Caco-2 (cell line): Measurements from ENCODE around the gene DYRK1A. TPM values are rescaled to one million over a fixed set of nuclear protein-coding genes. Genes with fewer than 3 reads are reported as not detected.
A peak's percentile ranks its signal among the peaks of the same experiment; 100 is the strongest.

Experiments used
- BruUV-seq: library from RNA; stranded (reverse); fragments of 400-500 nt; replicated peaks from 2 replicates; lab custom pipeline; 2021; lab: Mats Ljungman, UMichigan
- CTCF ChIA-PET: fragments of 300-600 bp; sonication (Branson Sonifier 250); formaldehyde crosslinking; loops from one replicate; lab custom pipeline; 2022; ENCODE audit warnings: antibody characterized with exemption; lab: Charles Lee
- POLR2A ChIA-PET: fragments of 300-600 bp; sonication (Branson Sonifier 250); formaldehyde crosslinking; loops from one replicate; lab custom pipeline; 2022; ENCODE audit warnings: antibody characterized with exemption; lab: Charles Lee
- DNase-seq, 2 experiments: peaks; one replicate each; pipeline versions ENCODE4 v3.0.0 to v3.0.0-alpha.2; 2020 to 2022
- H3K27me3 ChIP-seq: replicated peaks from 2 replicates; pipeline ENCODE4 v1.6.0; 2011; ENCODE audit warnings: low read length; ENCODE audit not compliant: control insufficient read depth, insufficient read depth
- H3K36me3 ChIP-seq: 2 replicates; pipeline ENCODE4 v1.5.1; 2011; ENCODE audit warnings: low read length; ENCODE audit not compliant: control insufficient read depth, insufficient read depth
- H3K4me1 ChIP-seq: fragments of 250-450 bp; sonication (Bioruptor Pico); 2 replicates; pipeline ENCODE4 v1.5.1; 2020; ENCODE audit warnings: mild to moderate bottlenecking
- H3K4me3 ChIP-seq: 2 replicates; pipeline ENCODE4 v1.5.1; 2011; ENCODE audit warnings: low read depth, mild to moderate bottlenecking, control low read depth, low read length
- H3K9me3 ChIP-seq: fragments of 250-450 bp; sonication (Bioruptor Pico); 2 replicates; pipeline ENCODE4 v1.5.1; 2020; ENCODE audit warnings: mild to moderate bottlenecking, moderate library complexity
- H3K27ac Mint-ChIP-seq: one replicate; pipeline ENCODE4 v1.8.0; 2022; ENCODE audit warnings: mixed read lengths; ENCODE audit not compliant: unreplicated experiment
- H3K27me3 Mint-ChIP-seq: one replicate; pipeline ENCODE4 v1.8.0; 2022; ENCODE audit warnings: mixed read lengths; ENCODE audit not compliant: insufficient read depth, unreplicated experiment
- H3K36me3 Mint-ChIP-seq: one replicate; pipeline ENCODE4 v1.8.0; 2022; ENCODE audit warnings: mild to moderate bottlenecking, mixed read lengths; ENCODE audit not compliant: insufficient read depth, unreplicated experiment
- H3K4me1 Mint-ChIP-seq: one replicate; pipeline ENCODE4 v1.8.0; 2022; ENCODE audit warnings: low read depth, mixed read lengths; ENCODE audit not compliant: unreplicated experiment
- H3K4me3 Mint-ChIP-seq: one replicate; pipeline ENCODE4 v1.8.0; 2022; ENCODE audit warnings: mild to moderate bottlenecking, moderate library complexity, mixed read lengths; ENCODE audit not compliant: unreplicated experiment
- H3K9me3 Mint-ChIP-seq: one replicate; pipeline ENCODE4 v1.8.0; 2022; ENCODE audit warnings: mixed read lengths; ENCODE audit not compliant: unreplicated experiment
- CTCF ChIP-seq, 2 experiments: fragments of 200-600 bp in 1 of 2; IDR thresholded peaks; 1 replicate in 1 of 2; 2 replicates in 1 of 2; pipeline versions ENCODE4 v1.5.1 to v1.8.0; 2011 to 2022; ENCODE audit warnings: antibody characterized with exemption in 1 of 2, control low read depth in 1 of 2, inconsistent platforms in 1 of 2, low read depth in 1 of 2, low read length in 1 of 2, mild to moderate bottlenecking in 1 of 2, moderate library complexity in 1 of 2; ENCODE audit not compliant: insufficient read depth in 1 of 2, severe bottlenecking in 1 of 2, unreplicated experiment in 1 of 2
- intact Hi-C: fragments of 100-400 bp; cut with micrococcal nuclease; formaldehyde crosslinking; loops from one replicate; pipeline ENCODE4 v1.10.0; 2022; ENCODE audit not compliant: unreplicated experiment
- total RNA-seq: library from RNA; stranded (reverse); gene quantifications from 2 replicates; pipeline ENCODE4 v1.2.3, GENCODE V29; 2022

DYRK1A gene
- total RNA-seq, 1 experiment from 2014 or later, result 50.9 TPM

- Mint-ChIP-seq H3K27me3 (no peaks in the 10 kb centered on the region), H3K36me3 (peaks cover 11% of the 10 kb centered on the region), H3K4me3 (no peak overlapping the region), H3K27ac (no peak overlapping the region), H3K4me1 (peaks cover 43% of the 10 kb centered on the region), H3K9me3 (no peaks in the 10 kb centered on the region)
- ChIA-PET CTCF (no interaction called here), POLR2A (no interaction called here)
- DNase-seq, result no peak
- H3K4me3 ChIP-seq, result no peak overlapping the region
- TF ChIP-seq CTCF (IDR thresholded peaks at IDR 0.05; ENCODE audit: insufficient read depth in 1 of 2, low read depth in 1 of 2, low read length in 1 of 2, severe bottlenecking in 1 of 2, unreplicated experiment in 1 of 2), result no peak
- H3K36me3 ChIP-seq, result no peaks in the 10 kb centered on the region; the same call in 1 of the 2 replicates
- no peaks in the 10 kb centered on the region for H3K9me3 ChIP-seq
- intact Hi-C loops, result loop anchor here (5.0 kb wide), 1 partner anchor 92 kb away; the partner anchor contains the start of gene DYRK1A
- BruUV-seq, result no TSS peak
- H3K4me1 ChIP-seq, result peaks cover 46% of the 10 kb centered on the region
- H3K27me3 ChIP-seq, result no peaks in the 10 kb centered on the region
Observed at GRCh38 chr21:37459575-37459974, 93.0 kb downstream of the DYRK1A start.

DNA sequence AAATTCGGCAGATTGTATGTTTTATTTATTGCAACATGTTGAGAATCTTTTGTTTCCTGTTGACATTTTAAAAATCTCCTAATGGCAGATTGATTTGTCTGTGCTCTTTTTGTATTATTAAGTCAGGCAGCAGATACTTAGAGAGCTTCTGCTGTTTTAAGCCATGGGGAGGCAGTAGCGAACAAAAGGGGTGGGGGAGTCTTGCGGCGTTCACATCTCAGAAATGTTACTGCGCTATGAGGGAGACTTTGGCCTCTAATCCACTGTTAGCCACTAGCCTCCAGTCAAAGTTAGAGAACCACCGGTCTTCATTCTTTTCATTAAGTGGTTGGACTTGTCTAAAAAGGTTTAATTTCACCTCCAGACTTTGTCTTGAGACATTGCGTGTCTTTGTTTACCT, 93.6 kb downstream of the DYRK1A start:
- intact Hi-C loops, result no loop called here
- peaks cover 37% of the 10 kb centered on the region for H3K4me1 Mint-ChIP-seq

DNA sequence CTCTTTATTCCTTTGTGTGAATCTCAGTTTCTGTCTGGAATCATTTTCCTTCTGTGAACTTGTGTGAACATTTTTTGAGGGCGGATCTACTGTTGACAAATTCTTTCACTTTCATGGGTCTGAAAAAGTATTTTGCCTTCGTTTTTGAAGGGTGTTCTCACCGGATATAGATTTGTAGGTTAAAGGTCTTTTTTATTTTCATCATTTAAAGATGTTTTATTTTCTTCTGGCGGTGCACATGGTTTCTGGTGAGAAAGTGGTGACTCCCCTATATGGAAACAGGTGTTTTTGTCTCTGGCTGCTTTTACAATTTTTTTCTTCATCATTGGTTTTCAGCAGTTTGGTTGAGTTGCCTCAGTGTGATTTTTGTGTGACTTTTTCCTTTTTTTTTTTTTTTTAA, 94.9 kb downstream of the DYRK1A start:
- peaks cover 30% of the 10 kb centered on the region for H3K4me1 ChIP-seq
- H3K27ac Mint-ChIP-seq, result no peak overlapping the region
- TF ChIP-seq CTCF (IDR thresholded peaks at IDR 0.05; ENCODE audit: insufficient read depth in 1 of 2, low read depth in 1 of 2, low read length in 1 of 2, severe bottlenecking in 1 of 2, unreplicated experiment in 1 of 2), result no peak
- intact Hi-C loops, result no loop called here
- POLR2A ChIA-PET, result no interaction called here
- no TSS peak for BruUV-seq
- H3K9me3 ChIP-seq, result no peaks in the 10 kb centered on the region
- H3K9me3 Mint-ChIP-seq, result no peaks in the 10 kb centered on the region
- peaks cover 8% of the 10 kb centered on the region for H3K36me3 Mint-ChIP-seq
- DNase-seq, result no peak
- peaks cover 24% of the 10 kb centered on the region for H3K4me1 Mint-ChIP-seq
- H3K4me3 Mint-ChIP-seq, result no peak overlapping the region
- no peaks in the 10 kb centered on the region for H3K27me3 Mint-ChIP-seq
- no peaks in the 10 kb centered on the region for H3K27me3 ChIP-seq
- no peaks in the 10 kb centered on the region; the same call in 1 of the 2 replicates for H3K36me3 ChIP-seq
- H3K4me3 ChIP-seq, result no peak overlapping the region
- CTCF ChIA-PET, result no interaction called here

More for the DNA sequence above, 93.6 kb downstream of the DYRK1A start:
- peak; percentile 9 to 19 for TF ChIP-seq CTCF (IDR thresholded peaks at IDR 0.05; ENCODE audit: insufficient read depth in 1 of 2, low read depth in 1 of 2, low read length in 1 of 2, severe bottlenecking in 1 of 2, unreplicated experiment in 1 of 2)
- Histone ChIP-seq H3K9me3 (no peaks in the 10 kb centered on the region), H3K4me3 (no peak overlapping the region), H3K36me3 (no peaks in the 10 kb centered on the region; the same call in 1 of the 2 replicates), H3K4me1 (peaks cover 40% of the 10 kb centered on the region), H3K27me3 (no peaks in the 10 kb centered on the region)
- H3K27ac Mint-ChIP-seq, result no peak overlapping the region
- CTCF ChIA-PET, result no interaction called here
- H3K36me3 Mint-ChIP-seq, result peaks cover 6% of the 10 kb centered on the region
- POLR2A ChIA-PET, result no interaction called here
- no peaks in the 10 kb centered on the region for H3K9me3 Mint-ChIP-seq
- no peaks in the 10 kb centered on the region for H3K27me3 Mint-ChIP-seq
- BruUV-seq, result no TSS peak
- H3K4me3 Mint-ChIP-seq, result no peak overlapping the region
- DNase-seq, result peak in 1 of 2 experiments; percentile 31
